ENCODE results near the gene PRPF4.
"Not testable (repeated sequence)": the region's sequence is repeated elsewhere in the genome, so short reads cannot be mapped to it uniquely, and the experiment has no call there.

The PRPF4 gene

GRCh38 chr9:113275157-113276131 lies at the start of gene PRPF4, which contains the start of gene CDC26:
Gene PRPF4, plus strand, starts transcription at chr9:113275658. Its CDS starts 86 bp downstream, at chr9:113275744.
Gene CDC26, minus strand, starts transcription at chr9:113275572. Its CDS starts 3,065 bp downstream, at chr9:113272507.
- peak; percentile 96 for DNase-seq (ENCODE audit: low read depth)

GRCh38 chr9:113227436-113227835 lies 48.0 kb upstream of the PRPF4 start:
- DNase-seq (ENCODE audit: low read depth), result no peak

DNA sequence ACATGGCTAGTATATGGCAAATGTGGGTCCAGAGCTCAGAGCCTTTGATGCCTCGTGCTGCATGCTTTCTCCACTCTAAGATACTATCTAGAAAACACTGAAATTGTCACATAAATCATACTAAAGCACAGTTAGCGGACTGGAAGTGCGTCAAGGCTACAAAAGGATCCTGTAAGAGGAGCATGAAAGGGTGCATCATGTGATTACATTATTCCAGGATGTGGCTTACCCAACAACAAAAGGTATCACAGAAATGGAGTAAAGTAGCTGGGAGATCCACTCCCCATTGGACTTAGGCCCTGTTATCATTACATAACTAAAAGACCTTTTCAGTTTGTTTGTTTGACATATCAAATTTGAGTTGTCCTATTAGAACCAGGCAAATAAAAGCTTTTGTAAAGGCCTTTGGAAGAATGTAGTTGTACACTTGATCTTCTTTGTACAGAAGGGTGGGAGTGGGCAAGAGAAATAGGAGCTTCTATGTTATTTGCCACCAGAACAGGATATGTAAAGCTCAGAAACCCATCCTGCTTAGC lies 47.3 kb upstream of the PRPF4 start:
- DNase-seq (ENCODE audit: low read depth), result no peak

DNA sequence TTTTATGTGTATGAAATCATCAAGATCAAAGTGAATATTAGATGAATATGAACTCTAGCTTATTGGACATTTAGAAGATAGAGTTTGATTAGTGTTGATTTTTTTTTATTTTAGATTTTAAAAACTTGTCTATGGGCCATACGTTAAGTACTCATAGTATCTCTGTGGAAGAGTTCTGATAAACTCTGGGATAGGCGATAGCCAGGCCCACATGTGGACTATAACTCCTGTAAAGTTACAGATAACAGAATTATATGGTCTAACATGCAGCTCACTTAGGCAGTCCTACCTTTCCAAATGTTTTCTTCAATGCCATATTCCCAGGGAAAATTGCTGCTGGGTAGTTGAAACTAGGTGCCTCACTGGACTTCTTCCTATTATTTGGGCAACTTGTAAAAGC lies 43.8 kb upstream of the PRPF4 start:
- DNase-seq (ENCODE audit: low read depth), result no peak

DNA sequence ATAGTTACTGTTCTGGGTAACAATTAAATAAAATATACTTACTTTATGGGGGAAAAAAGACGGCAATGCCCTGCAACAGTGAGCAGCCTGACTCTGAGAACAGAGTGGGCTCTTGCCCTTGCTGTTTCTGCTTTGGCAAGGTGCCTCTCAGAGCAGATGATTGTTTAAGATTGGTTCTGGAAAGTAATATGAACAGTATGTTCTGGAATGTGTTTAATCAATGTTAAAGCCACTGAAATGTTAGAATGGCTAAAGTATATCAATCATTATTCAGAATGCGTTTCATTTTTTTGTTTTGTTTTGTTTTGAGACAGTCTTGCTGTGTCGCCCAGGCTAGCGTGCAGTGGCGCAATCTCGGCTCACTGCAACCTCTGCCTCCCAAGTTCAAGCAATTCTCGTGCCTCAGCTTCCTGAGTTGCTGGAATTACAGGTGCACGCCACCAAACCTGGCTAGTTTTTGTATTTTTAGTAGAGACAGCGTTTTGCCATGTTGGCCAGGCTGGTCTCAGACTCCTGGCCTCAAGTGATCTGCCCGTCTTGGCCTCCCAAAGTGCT lies 39.7 kb upstream of the PRPF4 start:
- DNase-seq (ENCODE audit: low read depth), result not testable (repeated sequence)

GRCh38 chr9:113237026-113237425 lies 38.4 kb upstream of the PRPF4 start:
- no peak for DNase-seq (ENCODE audit: low read depth)

- DNase-seq (ENCODE audit: low read depth), result no peak
Observed at GRCh38 chr9:113238202-113238858, 37.1 kb upstream of the PRPF4 start.

- no peak for DNase-seq (ENCODE audit: low read depth)
Observed at GRCh38 chr9:113238859-113239232, 36.6 kb upstream of the PRPF4 start.

DNA sequence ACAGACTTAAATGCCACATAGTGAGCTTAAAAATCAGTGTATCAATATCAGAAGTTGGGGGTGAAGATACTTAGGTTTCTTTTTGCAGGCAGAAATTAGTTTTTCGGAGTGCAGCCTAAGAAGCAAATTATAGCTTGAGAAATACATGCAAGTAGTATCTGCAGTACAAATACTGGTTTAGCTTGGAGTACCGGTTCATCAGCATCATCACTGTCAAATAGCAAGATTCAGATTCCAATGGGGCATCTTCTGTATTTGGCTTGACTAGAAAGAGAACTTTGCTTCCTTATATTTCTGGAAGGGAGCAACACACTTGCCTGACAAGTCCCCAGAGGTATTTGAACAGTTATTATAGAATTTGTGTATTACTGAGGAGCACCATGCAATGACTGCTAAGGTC lies 34.3 kb upstream of the PRPF4 start:
- no peak for DNase-seq (ENCODE audit: low read depth)

GRCh38 chr9:113244556-113244955 lies 30.9 kb upstream of the PRPF4 start:
- DNase-seq (ENCODE audit: low read depth), result no peak

DNA sequence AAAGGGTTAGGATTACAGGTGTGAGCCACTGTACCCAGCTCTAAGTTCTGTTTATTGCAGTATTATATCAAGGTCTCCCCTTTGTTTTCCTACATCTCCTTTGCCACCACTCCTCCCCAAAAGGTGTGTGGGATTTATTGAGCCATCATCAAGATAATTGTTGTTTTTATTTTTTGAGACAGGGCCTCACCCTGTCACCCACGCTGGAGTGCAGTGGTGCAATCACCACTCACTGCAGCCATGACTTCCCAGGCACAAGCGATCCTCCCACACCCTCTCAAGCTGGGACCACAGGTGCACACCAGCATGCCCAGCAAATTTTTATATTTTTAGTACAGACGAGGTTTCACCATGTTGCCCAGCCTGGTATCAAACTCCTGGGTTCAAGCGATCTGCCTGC lies 29.6 kb upstream of the PRPF4 start:
- DNase-seq (ENCODE audit: low read depth), result no peak

DNA sequence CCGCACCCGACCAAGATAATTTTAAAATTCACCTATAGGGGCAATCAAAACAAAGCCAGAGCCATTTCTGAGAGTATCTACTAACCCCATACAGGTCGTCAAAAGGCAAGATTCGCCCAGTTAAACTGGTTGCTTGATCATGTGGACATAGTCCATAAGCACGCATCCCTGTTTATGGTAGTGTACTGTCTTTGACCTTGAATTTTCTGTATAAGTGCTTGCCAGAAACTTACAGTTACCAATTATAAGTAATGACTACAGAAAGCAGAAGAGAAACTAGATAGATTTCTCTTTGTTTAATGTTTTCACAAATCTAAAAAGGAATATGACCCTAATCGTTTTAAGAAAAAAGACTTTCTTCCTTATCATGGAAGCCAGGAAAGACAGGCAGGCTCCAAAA lies 28.5 kb upstream of the PRPF4 start:
- DNase-seq (ENCODE audit: low read depth), result no peak

DNA sequence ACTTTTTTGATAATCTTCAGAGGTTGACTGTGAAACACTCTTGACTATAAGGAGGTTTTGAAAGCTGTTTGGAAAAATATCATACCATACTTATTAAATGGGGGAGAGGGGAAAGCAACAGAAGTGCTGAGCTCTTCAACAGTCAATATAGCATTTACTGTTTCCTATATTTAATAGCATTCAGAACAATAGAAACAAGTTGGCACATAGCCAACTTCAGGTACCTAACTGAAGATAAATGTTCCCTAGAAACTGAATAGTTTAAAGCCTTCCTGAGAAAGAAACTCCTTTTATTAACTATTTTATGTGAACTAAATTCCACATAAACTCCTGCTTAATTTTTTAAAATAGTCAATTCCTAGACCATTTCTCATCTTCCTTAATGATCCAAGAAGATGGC lies 27.8 kb upstream of the PRPF4 start:
- DNase-seq (ENCODE audit: low read depth), result no peak

GRCh38 chr9:113249661-113250060 lies 25.8 kb upstream of the PRPF4 start:
- DNase-seq (ENCODE audit: low read depth), result not testable (repeated sequence)

GRCh38 chr9:113250807-113251206 lies 24.7 kb upstream of the PRPF4 start:
- DNase-seq (ENCODE audit: low read depth), result no peak

GRCh38 chr9:113254991-113255390 lies 20.5 kb upstream of the PRPF4 start:
- DNase-seq (ENCODE audit: low read depth), result no peak

DNA sequence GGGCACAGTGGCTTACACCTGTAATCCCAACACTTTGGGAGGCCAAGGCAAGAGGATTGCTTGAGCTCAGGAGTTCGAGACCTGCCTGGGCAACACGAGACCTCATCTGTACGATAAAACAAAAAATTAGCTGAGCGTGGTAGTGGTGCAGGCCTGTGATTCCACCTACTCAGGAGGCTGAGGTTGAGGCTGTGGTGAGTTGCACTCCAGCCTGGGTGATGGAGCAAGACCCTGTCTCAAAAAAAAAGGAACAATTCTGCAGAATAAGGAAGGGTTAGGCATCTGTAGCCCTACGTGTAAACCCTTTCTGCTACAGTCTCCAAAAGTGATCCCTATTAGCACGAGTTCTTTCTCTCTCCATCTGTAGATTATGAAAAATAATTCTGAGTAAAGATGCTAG lies 20.0 kb upstream of the PRPF4 start:
- no peak for DNase-seq (ENCODE audit: low read depth)

DNA sequence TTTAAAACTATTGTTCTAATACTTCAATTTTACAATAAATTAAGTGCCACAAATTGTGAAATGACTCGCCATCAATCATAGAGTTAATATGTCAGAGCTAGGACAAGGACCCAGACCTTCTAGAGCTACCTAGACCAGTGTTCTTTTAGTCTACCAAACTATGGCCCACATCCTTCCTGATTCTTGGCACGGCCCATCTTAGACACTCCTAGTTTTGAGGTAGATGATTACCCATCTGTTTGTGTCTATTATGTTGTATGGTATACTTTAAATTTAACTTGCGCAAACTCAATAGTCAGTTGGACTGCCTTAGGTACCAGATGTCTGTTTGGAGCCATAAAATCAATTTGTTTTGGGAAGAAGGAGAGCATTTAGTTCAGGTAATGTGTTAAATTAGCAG lies 17.6 kb upstream of the PRPF4 start:
- no peak for DNase-seq (ENCODE audit: low read depth)

DNA sequence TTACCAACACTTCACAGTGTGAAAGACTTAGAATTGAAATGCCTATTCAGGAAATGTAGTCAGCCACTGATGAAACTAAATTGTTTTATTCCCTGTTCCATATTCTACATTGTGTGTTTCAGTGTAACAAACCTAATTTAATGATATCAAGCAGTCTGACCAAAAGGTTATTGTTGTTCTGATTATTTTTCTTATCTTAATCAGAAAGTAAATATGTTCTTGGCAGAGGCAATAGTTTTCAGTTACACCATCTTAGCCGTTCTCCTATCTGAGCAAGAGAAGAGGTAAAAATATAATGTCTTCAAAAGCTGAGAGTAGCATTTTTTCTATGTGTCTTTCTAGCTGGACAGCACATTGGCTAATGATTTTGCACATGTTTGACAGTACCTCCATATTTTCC lies 17.2 kb upstream of the PRPF4 start:
- DNase-seq (ENCODE audit: low read depth), result no peak

DNA sequence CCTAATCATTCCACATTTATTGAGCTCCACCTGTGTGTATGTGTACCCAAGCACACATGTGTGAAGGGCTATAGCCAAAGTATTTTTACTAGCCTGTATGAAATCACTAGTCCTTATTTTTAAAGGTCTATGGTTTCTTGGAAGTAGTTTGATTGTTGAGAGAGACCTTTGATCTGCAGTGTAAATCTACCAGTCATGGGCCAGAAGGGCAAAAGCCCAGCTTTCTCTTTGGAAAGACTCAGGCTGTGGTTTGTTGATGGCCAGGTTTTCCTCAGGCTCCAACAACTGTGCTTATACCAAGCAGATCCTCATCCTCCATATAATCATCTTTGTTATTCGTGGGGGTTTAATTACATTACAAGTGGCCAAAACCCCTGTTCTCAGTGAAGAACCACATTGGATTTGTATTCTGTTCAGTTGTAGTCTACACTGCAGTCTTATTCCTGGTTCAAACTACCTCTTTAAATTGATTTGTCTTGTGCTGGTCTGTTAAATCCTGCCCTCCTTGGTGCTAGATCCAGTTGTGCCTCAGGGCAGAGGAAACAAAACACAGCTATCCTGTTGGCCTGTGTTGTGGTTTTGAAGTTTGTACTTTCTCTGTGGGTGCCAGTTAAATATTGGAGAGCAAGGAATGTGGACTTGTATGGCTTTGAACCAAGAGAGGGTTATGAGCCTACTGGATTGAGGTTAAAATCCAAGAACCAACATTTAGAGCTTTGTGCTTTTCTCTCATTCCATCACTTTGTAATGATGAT lies 13.4 kb upstream of the PRPF4 start:
- DNase-seq (ENCODE audit: low read depth), result no peak

- DNase-seq (ENCODE audit: low read depth), result no peak
Observed at GRCh38 chr9:113266174-113266573, 9.3 kb upstream of the PRPF4 start.

Data from stimulated activated CD4-positive, alpha-beta T cell treated with anti-CD3 and anti-CD28 coated beads, Interleukin-2, amount 100 ng/mL, for 4 hours (primary cell).